GM21619 (cell line): ENCODE data around the gene CLSTN1.
A peak's percentile ranks its signal among the peaks of the same experiment; 100 is the strongest.
"Not testable (repeated sequence)": the region's sequence is repeated elsewhere in the genome, so short reads cannot be mapped to it uniquely, and the experiment has no call there.

ENCODE experiments used
- ATAC-seq: cut with Tn5 transposase; IDR thresholded peaks from one replicate; pipeline ENCODE4 v1.9.1; 2021; ENCODE audit not compliant: unreplicated experiment

CLSTN1 gene

GRCh38 chr1:9798236-9799130, 25.3 kb downstream of the CLSTN1 start:
- ATAC-seq, result no peak

- ATAC-seq, result no peak
These were observed 26.7 kb downstream of the CLSTN1 start for GRCh38 chr1:9797049-9797448.

- no peak for ATAC-seq
These were observed 29.7 kb downstream of the CLSTN1 start for GRCh38 chr1:9794081-9794480.

- no peak for ATAC-seq
These were observed 30.5 kb downstream of the CLSTN1 start for GRCh38 chr1:9793291-9793690.

- ATAC-seq, result no peak
These were observed 31.4 kb downstream of the CLSTN1 start for GRCh38 chr1:9792156-9793042.

GRCh38 chr1:9789700-9790099, 34.1 kb downstream of the CLSTN1 start:
- not testable (repeated sequence) for ATAC-seq

GRCh38 chr1:9787702-9788101, 36.1 kb downstream of the CLSTN1 start:
- peak; percentile 57 for ATAC-seq

- ATAC-seq, result no peak
These were observed 38.4 kb downstream of the CLSTN1 start for GRCh38 chr1:9785406-9785805.

- ATAC-seq, result no peak
These were observed 39.1 kb downstream of the CLSTN1 start for GRCh38 chr1:9784508-9785133.

GRCh38 chr1:9782897-9783296, 40.9 kb downstream of the CLSTN1 start:
- no peak for ATAC-seq

GRCh38 chr1:9782116-9782751, 41.5 kb downstream of the CLSTN1 start:
- no peak for ATAC-seq

- ATAC-seq, result no peak
These were observed 43.1 kb downstream of the CLSTN1 start for GRCh38 chr1:9780554-9781110.

GRCh38 chr1:9778905-9779304, 44.9 kb downstream of the CLSTN1 start:
- no peak for ATAC-seq

GRCh38 chr1:9776685-9777084, 47.1 kb downstream of the CLSTN1 start:
- no peak for ATAC-seq

GRCh38 chr1:9774712-9775679, 48.8 kb downstream of the CLSTN1 start:
- ATAC-seq, result no peak

- no peak for ATAC-seq
These were observed 53.5 kb downstream of the CLSTN1 start for GRCh38 chr1:9770298-9770697.

GRCh38 chr1:9768983-9769382, 54.8 kb downstream of the CLSTN1 start:
- no peak for ATAC-seq

GRCh38 chr1:9767964-9768668, 55.6 kb downstream of the CLSTN1 start:
- no peak for ATAC-seq
